ENCODE data around the gene RWDD1. TPM values are rescaled to one million over a fixed set of nuclear protein-coding genes. Genes with fewer than 3 reads are reported as not detected.

The RWDD1 gene
- total and polyA plus RNA-seq, 9 donors = 52.3 to 65.7 (median 56.8) TPM

- H3K27ac ChIP-seq (ENCODE audit: low read length) = no peak overlapping the region
- H3K36me3 ChIP-seq (ENCODE audit: control insufficient read depth, insufficient read depth, low read length) = no peaks in the 10 kb centered on the region
- DNase-seq = peak; percentile 77
- no peaks in the 10 kb centered on the region for H3K27me3 ChIP-seq (ENCODE audit: control insufficient read depth, insufficient read depth, low read length)
- WGBS (ENCODE audit: insufficient coverage) = no CpG with 5 or more reads among the region's 12 CpGs
- H3K4me3 ChIP-seq (ENCODE audit: low read length) = no peak overlapping the region
- H3K4me1 ChIP-seq (ENCODE audit: control insufficient read depth, insufficient read depth, low read length) = no peaks in the 10 kb centered on the region
- H3K9me3 ChIP-seq (replicated peaks; ENCODE audit: control insufficient read depth, low read depth, low read length) = no peaks in the 10 kb centered on the region
These were observed 39.4 kb upstream of the RWDD1 start for GRCh38 chr6:116531675-116532570.

- DNase-seq = no peak
- Histone ChIP-seq H3K27me3 (ENCODE audit: control insufficient read depth, insufficient read depth, low read length) (no peaks in the 10 kb centered on the region), H3K36me3 (ENCODE audit: control insufficient read depth, insufficient read depth, low read length) (no peaks in the 10 kb centered on the region), H3K4me1 (ENCODE audit: control insufficient read depth, insufficient read depth, low read length) (no peaks in the 10 kb centered on the region), H3K4me3 (ENCODE audit: low read length) (no peak overlapping the region), H3K9me3 (replicated peaks; ENCODE audit: control insufficient read depth, low read depth, low read length) (no peaks in the 10 kb centered on the region), H3K27ac (ENCODE audit: low read length) (no peak overlapping the region)
- WGBS (ENCODE audit: insufficient coverage) = 42% methylated on average over 6 of the region's 9 CpGs
These were observed 37.9 kb upstream of the RWDD1 start for GRCh38 chr6:116533233-116533957.

GRCh38 chr6:116535109-116535508, 36.2 kb upstream of the RWDD1 start:
- Histone ChIP-seq H3K27ac (ENCODE audit: low read length) (no peak overlapping the region), H3K4me3 (ENCODE audit: low read length) (no peak overlapping the region), H3K4me1 (ENCODE audit: control insufficient read depth, insufficient read depth, low read length) (no peaks in the 10 kb centered on the region), H3K36me3 (ENCODE audit: control insufficient read depth, insufficient read depth, low read length) (no peaks in the 10 kb centered on the region), H3K27me3 (ENCODE audit: control insufficient read depth, insufficient read depth, low read length) (no peaks in the 10 kb centered on the region), H3K9me3 (replicated peaks; ENCODE audit: control insufficient read depth, low read depth, low read length) (no peaks in the 10 kb centered on the region)
- no peak for DNase-seq

- Histone ChIP-seq H3K27me3 (ENCODE audit: control insufficient read depth, insufficient read depth, low read length) (no peaks in the 10 kb centered on the region), H3K36me3 (ENCODE audit: control insufficient read depth, insufficient read depth, low read length) (no peaks in the 10 kb centered on the region), H3K27ac (ENCODE audit: low read length) (no peak overlapping the region), H3K4me1 (ENCODE audit: control insufficient read depth, insufficient read depth, low read length) (no peaks in the 10 kb centered on the region), H3K9me3 (replicated peaks; ENCODE audit: control insufficient read depth, low read depth, low read length) (no peaks in the 10 kb centered on the region), H3K4me3 (ENCODE audit: low read length) (no peak overlapping the region)
- WGBS (ENCODE audit: insufficient coverage) = no CpG with 5 or more reads among the region's 4 CpGs
- peak; percentile 63 for DNase-seq
These were observed 35.1 kb upstream of the RWDD1 start for GRCh38 chr6:116536216-116536621.

- DNase-seq = no peak
- Histone ChIP-seq H3K4me1 (ENCODE audit: control insufficient read depth, insufficient read depth, low read length) (no peaks in the 10 kb centered on the region), H3K27me3 (ENCODE audit: control insufficient read depth, insufficient read depth, low read length) (no peaks in the 10 kb centered on the region), H3K36me3 (ENCODE audit: control insufficient read depth, insufficient read depth, low read length) (no peaks in the 10 kb centered on the region), H3K27ac (ENCODE audit: low read length) (no peak overlapping the region), H3K9me3 (replicated peaks; ENCODE audit: control insufficient read depth, low read depth, low read length) (no peaks in the 10 kb centered on the region), H3K4me3 (ENCODE audit: low read length) (no peak overlapping the region)
These were observed 28.9 kb upstream of the RWDD1 start for GRCh38 chr6:116542426-116542825.

GRCh38 chr6:116543149-116543548, 28.2 kb upstream of the RWDD1 start:
- no peak for DNase-seq
- no peaks in the 10 kb centered on the region for H3K4me1 ChIP-seq (ENCODE audit: control insufficient read depth, insufficient read depth, low read length)

GRCh38 chr6:116545651-116546050, 25.7 kb upstream of the RWDD1 start, which contains the start of gene TRAPPC3L:
Gene TRAPPC3L, minus strand, starts transcription at chr6:116545684. Its CDS starts 170 bp downstream, at chr6:116545514.
- DNase-seq = no peak
- H3K27ac ChIP-seq (ENCODE audit: low read length) = no peak within 1 kb of the TSS
- no peaks in the 10 kb centered on the region for H3K36me3 ChIP-seq (ENCODE audit: control insufficient read depth, insufficient read depth, low read length)
- no peaks in the 10 kb centered on the region for H3K9me3 ChIP-seq (replicated peaks; ENCODE audit: control insufficient read depth, low read depth, low read length)
- H3K4me3 ChIP-seq (ENCODE audit: low read length) = no peak within 1 kb of the TSS
- WGBS (ENCODE audit: insufficient coverage) = no CpG with 5 or more reads among the region's 4 CpGs
- H3K4me1 ChIP-seq (ENCODE audit: control insufficient read depth, insufficient read depth, low read length) = no peaks in the 10 kb centered on the region
- H3K27me3 ChIP-seq (ENCODE audit: control insufficient read depth, insufficient read depth, low read length) = no peaks in the 10 kb centered on the region

More at GRCh38 chr6:116543149-116543548, 28.2 kb upstream of the RWDD1 start:
- no peaks in the 10 kb centered on the region for H3K27me3 ChIP-seq (ENCODE audit: control insufficient read depth, insufficient read depth, low read length)
- H3K4me3 ChIP-seq (ENCODE audit: low read length) = no peak overlapping the region
- no peak overlapping the region for H3K27ac ChIP-seq (ENCODE audit: low read length)
- H3K9me3 ChIP-seq (replicated peaks; ENCODE audit: control insufficient read depth, low read depth, low read length) = no peaks in the 10 kb centered on the region
- no peaks in the 10 kb centered on the region for H3K36me3 ChIP-seq (ENCODE audit: control insufficient read depth, insufficient read depth, low read length)

- H3K9me3 ChIP-seq (replicated peaks; ENCODE audit: control insufficient read depth, low read depth, low read length) = no peaks in the 10 kb centered on the region
- no peaks in the 10 kb centered on the region for H3K27me3 ChIP-seq (ENCODE audit: control insufficient read depth, insufficient read depth, low read length)
- 76% methylated on average over 4 of the region's 6 CpGs for WGBS (ENCODE audit: insufficient coverage)
- no peak overlapping the region for H3K27ac ChIP-seq (ENCODE audit: low read length)
- DNase-seq = no peak
- no peaks in the 10 kb centered on the region for H3K36me3 ChIP-seq (ENCODE audit: control insufficient read depth, insufficient read depth, low read length)
- no peaks in the 10 kb centered on the region for H3K4me1 ChIP-seq (ENCODE audit: control insufficient read depth, insufficient read depth, low read length)
- no peak overlapping the region for H3K4me3 ChIP-seq (ENCODE audit: low read length)
These were observed 23.9 kb upstream of the RWDD1 start for GRCh38 chr6:116547358-116547757.

- no peak for DNase-seq
- no peaks in the 10 kb centered on the region for H3K36me3 ChIP-seq (ENCODE audit: control insufficient read depth, insufficient read depth, low read length)
- H3K4me3 ChIP-seq (ENCODE audit: low read length) = no peak overlapping the region
- H3K4me1 ChIP-seq (ENCODE audit: control insufficient read depth, insufficient read depth, low read length) = no peaks in the 10 kb centered on the region
- WGBS (ENCODE audit: insufficient coverage) = 43% methylated on average over 4 of the region's 4 CpGs
- no peaks in the 10 kb centered on the region for H3K9me3 ChIP-seq (replicated peaks; ENCODE audit: control insufficient read depth, low read depth, low read length)
- no peak overlapping the region for H3K27ac ChIP-seq (ENCODE audit: low read length)
- peaks cover 3% of the 10 kb centered on the region for H3K27me3 ChIP-seq (ENCODE audit: control insufficient read depth, insufficient read depth, low read length)
These were observed 20.5 kb upstream of the RWDD1 start for GRCh38 chr6:116550796-116551195.

- H3K27ac ChIP-seq (ENCODE audit: low read length) = no peak within 1 kb of the TSS
- no peak for DNase-seq
- no peaks in the 10 kb centered on the region for H3K36me3 ChIP-seq (ENCODE audit: control insufficient read depth, insufficient read depth, low read length)
- H3K9me3 ChIP-seq (replicated peaks; ENCODE audit: control insufficient read depth, low read depth, low read length) = no peaks in the 10 kb centered on the region
- peaks cover 3% of the 10 kb centered on the region for H3K27me3 ChIP-seq (ENCODE audit: control insufficient read depth, insufficient read depth, low read length)
- H3K4me3 ChIP-seq (ENCODE audit: low read length) = no peak within 1 kb of the TSS
- H3K4me1 ChIP-seq (ENCODE audit: control insufficient read depth, insufficient read depth, low read length) = no peaks in the 10 kb centered on the region
These were observed 17.9 kb upstream of the RWDD1 start, which contains the start of gene CALHM4 for GRCh38 chr6:116553451-116553850. Gene CALHM4, plus strand, starts transcription at chr6:116553751. Its CDS starts 43 bp downstream, at chr6:116553794.

Measured in muscle of leg (tissue), 11 donors.